H9 (cell line): Measurements from ENCODE around the gene OR52B6. TPM values are rescaled to one million over a fixed set of nuclear protein-coding genes. Genes with fewer than 3 reads are reported as not detected.

Experiments
- DNase-seq: peaks from one replicate; pipeline ENCODE4 v3.0.0-alpha.2; 2017
- H2AFZ ChIP-seq: one replicate; pipeline ENCODE4 v1.6.1; 2013; ENCODE audit warnings: mild to moderate bottlenecking, low read length, control low read depth, moderate library complexity
- H2AK5ac ChIP-seq: 2 replicates; pipeline ENCODE4 v1.6.1; 2013; ENCODE audit warnings: low read length, control low read depth, mixed read lengths; ENCODE audit not compliant: insufficient read length
- H2BK120ac ChIP-seq: one replicate; pipeline ENCODE4 v1.6.1; 2013; ENCODE audit warnings: low read depth, mild to moderate bottlenecking, low read length, control low read depth, inconsistent platforms; ENCODE audit not compliant: poor library complexity, severe bottlenecking
- H2BK12ac ChIP-seq: 2 replicates; pipeline ENCODE4 v1.6.1; 2013; ENCODE audit warnings: low read length, control low read depth, mixed read lengths, low read depth; ENCODE audit not compliant: insufficient read length
- H2BK15ac ChIP-seq: 2 replicates; pipeline ENCODE4 v1.6.1; 2013; ENCODE audit warnings: low read depth, low read length, control low read depth
- H2BK20ac ChIP-seq: one replicate; pipeline ENCODE4 v1.6.1; 2013; ENCODE audit warnings: low read depth, mild to moderate bottlenecking, low read length, control low read depth, inconsistent platforms; ENCODE audit not compliant: poor library complexity, severe bottlenecking
- H2BK5ac ChIP-seq: 2 replicates; pipeline ENCODE4 v1.6.1; 2013; ENCODE audit warnings: low read length, control low read depth, mixed read lengths; ENCODE audit not compliant: insufficient read length
- H3K14ac ChIP-seq: 2 replicates; pipeline ENCODE4 v1.6.1; 2013; ENCODE audit warnings: low read length, control low read depth; ENCODE audit not compliant: insufficient read depth
- H3K18ac ChIP-seq: 2 replicates; pipeline ENCODE4 v1.6.1; 2013; ENCODE audit warnings: low read depth, mild to moderate bottlenecking, mixed read lengths, low read length, control low read depth; ENCODE audit not compliant: insufficient read length
- H3K23ac ChIP-seq: 2 replicates; pipeline ENCODE4 v1.6.1; 2013; ENCODE audit warnings: low read length, control low read depth, mixed read lengths, low read depth; ENCODE audit not compliant: insufficient read length
- H3K23me2 ChIP-seq: 2 replicates; pipeline ENCODE4 v1.6.1; 2013; ENCODE audit warnings: low read depth, mild to moderate bottlenecking, mixed read lengths, low read length, control low read depth; ENCODE audit not compliant: insufficient read length, poor library complexity, severe bottlenecking
- H3K27ac ChIP-seq: 2 replicates; pipeline ENCODE4 v1.5.1; 2013; ENCODE audit warnings: low read length, control low read depth, mixed read lengths, low read depth; ENCODE audit not compliant: insufficient read length
- H3K27me3 ChIP-seq: 2 replicates; pipeline ENCODE4 v1.6.1; 2013; ENCODE audit warnings: low read length, control low read depth, inconsistent platforms; ENCODE audit not compliant: insufficient read depth
- H3K4ac ChIP-seq: 2 replicates; pipeline ENCODE4 v1.6.1; 2013; ENCODE audit warnings: low read depth, mild to moderate bottlenecking, control low read depth, inconsistent platforms, low read length, moderate library complexity
- H3K4me1 ChIP-seq: 2 replicates; pipeline ENCODE4 v1.6.1; 2013; ENCODE audit warnings: low read length, control low read depth, inconsistent platforms; ENCODE audit not compliant: insufficient read depth
- H3K4me2 ChIP-seq: 2 replicates; pipeline ENCODE4 v1.6.1; 2013; ENCODE audit warnings: low read length, control low read depth, mixed read lengths; ENCODE audit not compliant: insufficient read length, insufficient read depth
- H3K56ac ChIP-seq: 2 replicates; pipeline ENCODE4 v1.6.1; 2013; ENCODE audit warnings: low read depth, mild to moderate bottlenecking, mixed read lengths, low read length, control low read depth; ENCODE audit not compliant: insufficient read length
- H3K79me1 ChIP-seq: 2 replicates; pipeline ENCODE4 v1.6.1; 2013; ENCODE audit warnings: low read depth, mild to moderate bottlenecking, moderate library complexity, low read length, control low read depth, inconsistent platforms; ENCODE audit not compliant: insufficient read depth, poor library complexity, severe bottlenecking
- H3K79me2 ChIP-seq: 2 replicates; pipeline ENCODE4 v1.6.1; 2013; ENCODE audit warnings: low read length, control low read depth, inconsistent platforms; ENCODE audit not compliant: insufficient read depth
- H3K9ac ChIP-seq: 2 replicates; pipeline ENCODE4 v1.6.1; 2013; ENCODE audit warnings: low read length, control low read depth, mixed read lengths; ENCODE audit not compliant: insufficient read length; ENCODE audit errors: extremely low read depth
- H3K9me3 ChIP-seq: one replicate; pipeline ENCODE4 v1.6.1; 2013; ENCODE audit warnings: low read depth, low read length, inconsistent platforms; ENCODE audit not compliant: control insufficient read depth
- H3T11ph ChIP-seq: one replicate; pipeline ENCODE4 v1.6.1; 2013; ENCODE audit warnings: mild to moderate bottlenecking, low read length, control low read depth, inconsistent platforms
- H4K20me1 ChIP-seq: one replicate; pipeline ENCODE4 v1.6.1; 2013; ENCODE audit not compliant: control insufficient read depth, insufficient read length, insufficient read depth
- H4K5ac ChIP-seq: 2 replicates; pipeline ENCODE4 v1.6.1; 2013; ENCODE audit warnings: low read depth, mild to moderate bottlenecking, mixed read lengths, low read length, control low read depth; ENCODE audit not compliant: insufficient read length
- H4K8ac ChIP-seq: replicated peaks from 2 replicates; pipeline ENCODE4 v1.6.1; 2013; ENCODE audit warnings: low read length, control low read depth, mixed read lengths, low read depth; ENCODE audit not compliant: insufficient read length
- H4K91ac ChIP-seq: 2 replicates; pipeline ENCODE4 v1.6.1; 2013; ENCODE audit warnings: low read depth, mild to moderate bottlenecking, moderate library complexity, mixed read lengths, low read length, control low read depth; ENCODE audit not compliant: insufficient read length
- H3K27ac Mint-ChIP-seq, 3 experiments: 2 replicates in 2 of 3; 3 replicates in 1 of 3; pipeline ENCODE4 v1.8.0; 2020 to 2021; ENCODE audit warnings: mixed read lengths in 3 of 3, mild to moderate bottlenecking in 1 of 3, moderate library complexity in 1 of 3
- H3K27me3 Mint-ChIP-seq: 2 replicates; pipeline ENCODE4 v1.8.0; 2021; ENCODE audit warnings: low read depth, mild to moderate bottlenecking, moderate library complexity, mixed read lengths
- H3K36me3 Mint-ChIP-seq, 3 experiments: 2 replicates in 2 of 3; 3 replicates in 1 of 3; pipeline ENCODE4 v1.8.0; 2020 to 2021; ENCODE audit warnings: low read depth in 3 of 3, mixed read lengths in 3 of 3; ENCODE audit not compliant: insufficient read depth in 1 of 3
- H3K4me1 Mint-ChIP-seq, 2 experiments: 2 replicates each; pipeline ENCODE4 v1.8.0; 2020; ENCODE audit warnings: mixed read lengths in 2 of 2
- H3K4me3 Mint-ChIP-seq, 2 experiments: 2 replicates in 1 of 2; 3 replicates in 1 of 2; pipeline ENCODE4 v1.8.0; 2020 to 2021; ENCODE audit warnings: mild to moderate bottlenecking in 2 of 2, mixed read lengths in 2 of 2, moderate library complexity in 1 of 2
- H3K9me3 Mint-ChIP-seq, 2 experiments: 2 replicates in 1 of 2; 3 replicates in 1 of 2; pipeline ENCODE4 v1.8.0; 2020; ENCODE audit warnings: mild to moderate bottlenecking in 2 of 2, mixed read lengths in 2 of 2, moderate library complexity in 1 of 2
- WGBS: extraction: QIAGEN DNeasy Blood & Tissue Kit; methylation state at CpG from one replicate; pipeline ENCODE4 v1.1.7; 2013; ENCODE audit warnings: missing lambda C conversion rate, low lambda C conversion rate, mixed read lengths; ENCODE audit not compliant: insufficient read length; ENCODE audit errors: extremely low coverage; 5-methylcytosine and 5-hydroxymethylcytosine counted together
- total RNA-seq: library from RNA; stranded (reverse); gene quantifications from 2 replicates; pipeline ENCODE4 v1.2.1, GENCODE V29; 2021
- TF ChIP-seq, protein P1 (sequence below): fragments of 200-600 bp; sonication (generic); conservative IDR thresholded peaks from 3 replicates; pipeline ENCODE4 v1.8.0; 2021; ENCODE audit warnings: antibody characterized with exemption, mild to moderate bottlenecking

OR52B6 gene
- total RNA-seq, 1 experiment from 2014 or later: not detected

DNA sequence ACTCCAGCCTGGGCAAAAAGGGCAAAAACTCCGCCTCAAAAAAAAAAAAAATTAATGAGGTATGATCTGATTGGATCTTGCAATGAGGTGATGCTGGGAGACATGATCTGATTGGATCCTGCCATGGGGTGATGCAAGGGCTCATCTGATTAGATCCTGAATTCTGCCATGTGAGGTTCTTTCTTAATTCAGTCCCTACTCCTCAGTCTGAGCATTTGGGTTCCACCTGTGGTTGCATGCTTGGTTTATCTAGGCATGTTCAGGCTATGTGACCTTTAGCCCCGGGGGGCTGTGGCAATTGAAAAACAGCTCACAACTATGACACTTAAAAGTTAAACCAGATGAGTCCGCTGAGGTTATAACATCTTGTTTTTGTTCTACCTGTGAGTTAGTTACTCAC, 10.9 kb downstream of the OR52B6 start:
- no peak overlapping the region for H3T11ph ChIP-seq
- no peak overlapping the region for H2AFZ ChIP-seq
- H2BK12ac ChIP-seq: no peak overlapping the region
- H4K91ac ChIP-seq: no peak overlapping the region
- H4K20me1 ChIP-seq: no peaks in the 10 kb centered on the region
- no peaks in the 10 kb centered on the region; the same call in 1 of the 2 replicates for H3K27me3 Mint-ChIP-seq
- H3K4me2 ChIP-seq: no peak overlapping the region
- H3K36me3 Mint-ChIP-seq: peaks cover 7 to 8% (median 7%) of the 10 kb centered on the region in 3 experiments; a peak in 5 of 7 replicates
- no peak overlapping the region for H4K8ac ChIP-seq
- no peaks in the 10 kb centered on the region for H3K9me3 ChIP-seq
- H3K27ac Mint-ChIP-seq: no peak overlapping the region
- peaks cover 5 to 6% of the 10 kb centered on the region in 2 experiments for H3K9me3 Mint-ChIP-seq
- H3K4me3 Mint-ChIP-seq: no peak overlapping the region
- H2BK120ac ChIP-seq: no peak overlapping the region
- no peak overlapping the region for H3K4ac ChIP-seq
- H2AK5ac ChIP-seq: no peak overlapping the region
- no CpG with 5 or more reads among the region's 3 CpGs for WGBS
- H3K56ac ChIP-seq: no peak overlapping the region
- no peak overlapping the region for H2BK5ac ChIP-seq
- H3K23ac ChIP-seq: no peak overlapping the region
- H3K79me1 ChIP-seq: no peaks in the 10 kb centered on the region
- no peaks in the 10 kb centered on the region for H3K27me3 ChIP-seq
- no peak for DNase-seq
- no peaks in the 10 kb centered on the region for H3K4me1 ChIP-seq
- peaks cover 9 to 14% of the 10 kb centered on the region in 2 experiments for H3K4me1 Mint-ChIP-seq
- no peak overlapping the region for H2BK15ac ChIP-seq
- no peak overlapping the region for H4K5ac ChIP-seq
- no peak overlapping the region for H3K27ac ChIP-seq
- no peak overlapping the region for H3K18ac ChIP-seq
- H3K23me2 ChIP-seq: peaks cover 6% of the 10 kb centered on the region
- H3K14ac ChIP-seq: no peak overlapping the region
- no peaks in the 10 kb centered on the region; the same call in 1 of the 2 replicates for H3K79me2 ChIP-seq
- TF ChIP-seq, protein P1, sequence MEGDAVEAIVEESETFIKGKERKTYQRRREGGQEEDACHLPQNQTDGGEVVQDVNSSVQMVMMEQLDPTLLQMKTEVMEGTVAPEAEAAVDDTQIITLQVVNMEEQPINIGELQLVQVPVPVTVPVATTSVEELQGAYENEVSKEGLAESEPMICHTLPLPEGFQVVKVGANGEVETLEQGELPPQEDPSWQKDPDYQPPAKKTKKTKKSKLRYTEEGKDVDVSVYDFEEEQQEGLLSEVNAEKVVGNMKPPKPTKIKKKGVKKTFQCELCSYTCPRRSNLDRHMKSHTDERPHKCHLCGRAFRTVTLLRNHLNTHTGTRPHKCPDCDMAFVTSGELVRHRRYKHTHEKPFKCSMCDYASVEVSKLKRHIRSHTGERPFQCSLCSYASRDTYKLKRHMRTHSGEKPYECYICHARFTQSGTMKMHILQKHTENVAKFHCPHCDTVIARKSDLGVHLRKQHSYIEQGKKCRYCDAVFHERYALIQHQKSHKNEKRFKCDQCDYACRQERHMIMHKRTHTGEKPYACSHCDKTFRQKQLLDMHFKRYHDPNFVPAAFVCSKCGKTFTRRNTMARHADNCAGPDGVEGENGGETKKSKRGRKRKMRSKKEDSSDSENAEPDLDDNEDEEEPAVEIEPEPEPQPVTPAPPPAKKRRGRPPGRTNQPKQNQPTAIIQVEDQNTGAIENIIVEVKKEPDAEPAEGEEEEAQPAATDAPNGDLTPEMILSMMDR: no peak
- H3K9ac ChIP-seq: no peak overlapping the region
- H2BK20ac ChIP-seq: no peak overlapping the region
